HTR-8/SVneo (cell line): ENCODE data around the gene BCL6.

Experiments used
- DNase-seq: peaks from one replicate; pipeline ENCODE4 v3.0.0; 2011; ENCODE audit warnings: low spot score, mixed read lengths; ENCODE audit not compliant: insufficient read length
- FAIRE-seq: peaks from 2 replicates; lab custom pipeline; 2011; peaks lifted over from hg19 to GRCh38; lab: Jason Lieb, UNC

BCL6 gene

GRCh38 chr3:187740421-187741399, 4.6 kb downstream of the BCL6 start:
- DNase-seq (no peak), FAIRE-seq (no peak)

- no peak for FAIRE-seq
Measured at GRCh38 chr3:187739561-187740332, 5.5 kb downstream of the BCL6 start.

GRCh38 chr3:187739094-187739560, 6.1 kb downstream of the BCL6 start:
- FAIRE-seq, result no peak
- no peak for DNase-seq

More at GRCh38 chr3:187739561-187740332, 5.5 kb downstream of the BCL6 start:
- DNase-seq, result no peak

DNA sequence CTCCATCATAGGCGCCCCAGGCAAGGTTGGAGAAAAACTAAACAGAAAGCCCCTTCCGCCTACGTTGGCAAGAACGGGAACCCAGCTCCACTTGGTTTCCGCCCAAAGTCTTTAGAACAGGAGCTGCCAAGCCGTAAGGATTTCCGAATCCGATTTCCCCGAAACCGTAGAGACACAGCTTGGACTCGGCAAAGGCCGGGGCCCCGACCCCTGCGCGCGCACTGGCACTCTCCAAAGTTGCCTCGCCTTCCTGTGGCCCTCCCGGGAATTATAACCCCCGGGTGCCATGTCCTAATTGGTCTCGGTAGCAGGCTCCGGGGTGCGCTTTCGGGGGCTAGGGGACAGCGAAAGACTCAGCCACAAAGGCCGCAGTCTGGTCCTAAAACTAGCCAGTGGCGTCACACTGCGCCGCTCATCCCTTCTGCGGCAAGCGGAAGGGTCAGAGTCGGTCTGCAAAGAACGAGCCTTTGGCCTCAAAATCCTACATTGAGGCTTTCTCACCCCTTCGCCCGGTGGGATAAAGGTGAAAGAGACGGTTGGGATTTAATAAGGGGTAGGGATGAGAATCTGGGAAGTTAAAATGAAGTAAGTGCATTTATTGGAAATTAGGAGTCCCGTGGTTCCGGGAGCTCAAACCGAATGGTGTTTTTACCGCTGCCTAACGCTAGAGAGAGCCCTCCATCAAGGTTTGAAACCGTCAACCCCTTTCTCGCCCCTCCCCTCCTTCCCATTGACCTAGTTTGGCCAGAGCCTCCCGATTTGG, 6.8 kb downstream of the BCL6 start:
- peak; percentile 90 for DNase-seq
- FAIRE-seq, result no peak

GRCh38 chr3:187738071-187738330, 7.3 kb downstream of the BCL6 start:
- DNase-seq, result no peak
- no peak for FAIRE-seq

DNA sequence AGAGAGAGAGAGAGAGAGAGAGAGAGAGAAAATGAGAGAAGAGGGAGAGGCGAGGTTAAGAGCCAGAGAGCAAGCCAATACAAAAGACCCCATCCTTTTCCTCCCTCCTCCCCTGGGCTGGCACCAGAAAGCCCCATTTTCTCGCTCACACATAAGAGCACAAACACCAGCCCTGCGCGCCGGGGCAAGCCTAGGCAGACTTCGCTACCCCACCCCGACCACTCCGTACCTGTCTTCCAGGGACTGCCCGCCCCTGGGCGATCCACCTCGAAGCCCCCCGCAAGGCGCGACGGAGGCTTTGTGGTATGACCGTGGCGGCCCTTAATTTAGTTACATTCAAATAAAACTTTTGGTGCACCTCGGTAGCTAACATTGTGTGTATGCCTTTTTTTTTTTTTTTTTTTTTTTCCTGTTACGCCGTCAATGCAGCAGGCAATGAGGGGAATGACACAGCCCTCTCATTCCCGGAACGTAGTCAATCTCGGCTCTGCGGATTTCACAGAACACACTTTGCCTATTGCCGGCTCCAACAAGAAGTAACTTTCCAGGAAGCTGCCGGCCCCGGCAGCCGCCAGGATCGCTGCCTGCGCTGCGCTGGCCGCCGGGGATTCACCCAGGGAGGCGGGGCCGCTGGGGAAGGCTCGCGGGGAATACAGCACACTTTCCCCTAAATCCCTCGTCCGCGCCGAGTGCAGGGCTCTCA, 7.7 kb downstream of the BCL6 start:
- DNase-seq (no peak), FAIRE-seq (no peak)

DNA sequence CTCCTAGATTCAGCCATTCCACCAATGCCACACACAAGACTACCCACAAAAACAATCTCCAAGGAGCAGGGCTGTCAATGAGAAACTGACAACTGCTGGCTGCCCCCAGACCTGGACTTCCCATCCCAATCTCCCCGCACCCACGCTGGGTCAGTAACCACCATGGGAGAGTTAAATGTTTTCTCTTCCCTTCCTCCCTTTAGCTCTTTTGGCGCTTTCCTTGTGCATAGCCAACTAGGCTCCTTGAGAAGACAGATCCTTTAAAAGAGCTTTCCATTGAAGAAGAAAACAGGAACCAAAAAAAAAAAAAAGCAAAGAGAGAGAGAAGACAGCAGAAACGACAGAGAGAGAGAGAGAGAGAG, 8.3 kb downstream of the BCL6 start:
- no peak for FAIRE-seq
- no peak for DNase-seq

- DNase-seq (no peak), FAIRE-seq (no peak)
Measured at GRCh38 chr3:187736418-187736871, 8.8 kb downstream of the BCL6 start.

DNA sequence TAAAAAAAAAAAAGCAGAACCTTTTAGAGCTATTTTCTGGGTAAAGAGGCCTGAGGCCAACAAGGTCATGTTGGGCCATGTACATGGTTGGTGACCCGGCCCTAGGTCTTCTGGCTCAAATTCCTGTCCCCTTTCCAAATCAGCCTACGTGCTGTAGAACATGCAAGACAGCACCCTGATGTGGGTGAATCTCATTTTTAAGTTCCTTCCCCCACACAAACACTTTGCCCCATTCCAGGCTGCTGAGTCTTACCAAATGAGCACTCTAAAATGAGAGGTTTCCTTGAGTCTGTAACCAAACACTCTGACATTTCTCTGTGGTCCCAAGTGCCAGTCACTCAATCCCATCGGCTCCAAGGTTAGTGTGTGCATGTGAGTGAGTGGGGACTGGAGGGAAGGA, 9.4 kb downstream of the BCL6 start:
- FAIRE-seq (no peak), DNase-seq (no peak)

GRCh38 chr3:187735383-187735782, 9.9 kb downstream of the BCL6 start:
- DNase-seq, result no peak
- FAIRE-seq, result no peak

DNA sequence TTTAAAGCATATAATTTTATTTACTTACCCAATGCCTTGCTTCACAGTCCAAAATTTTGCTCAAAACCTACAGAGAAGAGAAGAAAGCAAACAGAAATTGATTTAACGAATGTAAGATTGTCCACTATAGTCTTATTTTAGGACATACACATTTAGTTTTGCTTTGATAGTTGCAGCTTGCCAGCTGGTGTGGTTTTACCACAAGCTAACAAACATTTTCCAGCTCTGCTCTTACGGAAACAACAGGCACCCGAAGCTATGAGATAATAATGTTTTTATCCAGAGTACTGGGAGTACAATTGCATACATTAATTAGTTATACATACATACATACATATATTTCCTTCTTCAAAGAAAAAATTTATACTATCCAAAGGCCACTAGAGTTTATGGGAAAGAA, 10.4 kb downstream of the BCL6 start:
- FAIRE-seq, result no peak
- no peak for DNase-seq

- no peak for FAIRE-seq
Measured at GRCh38 chr3:187733371-187733770, 11.9 kb downstream of the BCL6 start.

GRCh38 chr3:187729598-187729997, 15.7 kb downstream of the BCL6 start:
- DNase-seq (no peak), FAIRE-seq (no peak)

More at GRCh38 chr3:187733371-187733770, 11.9 kb downstream of the BCL6 start:
- DNase-seq, result no peak

DNA sequence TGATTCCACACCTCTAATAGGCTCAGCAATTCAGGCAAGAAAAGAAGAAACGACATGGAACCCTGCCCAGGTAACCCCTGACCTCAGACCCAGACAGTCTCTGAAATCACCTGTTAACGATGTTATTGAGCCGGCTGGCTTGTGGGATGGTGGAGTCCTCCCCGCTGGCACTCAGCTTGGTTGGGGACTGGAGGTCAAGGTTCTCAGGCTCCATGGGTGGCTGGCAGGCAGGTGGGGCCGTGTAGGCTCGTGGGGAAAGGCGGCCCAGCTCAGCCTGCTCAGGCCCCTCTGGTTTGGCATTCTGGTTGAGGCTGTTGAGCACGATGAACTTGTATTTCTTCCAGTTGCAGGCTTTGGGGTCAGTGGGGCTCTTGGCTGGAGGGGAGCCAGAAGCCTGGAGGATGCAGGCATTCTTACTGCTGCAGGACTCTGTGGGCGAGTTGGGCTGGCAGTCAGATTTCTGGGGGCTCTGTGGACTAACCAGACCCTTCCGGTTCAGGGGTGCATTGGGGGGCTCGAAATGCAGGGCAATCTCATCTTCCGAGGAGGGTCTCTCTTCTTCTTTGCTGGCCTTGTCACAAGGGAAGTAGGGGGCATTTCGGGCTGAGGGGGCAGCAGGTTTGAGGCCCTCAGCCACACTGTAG, 16.2 kb downstream of the BCL6 start:
- DNase-seq (no peak), FAIRE-seq (no peak)

DNA sequence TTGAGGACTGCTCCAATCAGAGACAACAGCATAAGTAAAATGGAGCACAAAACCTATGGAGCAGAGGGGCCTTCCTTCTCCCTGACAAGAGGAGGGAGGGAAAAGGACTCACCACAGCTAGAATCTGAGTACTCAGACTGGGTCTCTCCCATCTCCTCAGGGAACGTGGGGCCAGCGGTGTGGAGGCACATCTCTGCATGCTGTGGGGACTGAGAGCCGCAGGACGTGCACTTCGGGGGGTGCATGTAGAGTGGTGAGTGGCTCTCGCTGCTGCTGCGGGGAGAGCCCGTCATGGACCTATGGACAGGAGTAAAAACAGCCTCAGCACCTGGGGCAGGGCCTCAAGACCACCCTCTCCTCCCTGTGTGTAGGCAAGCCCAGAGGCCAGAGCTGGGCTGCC, 17.0 kb downstream of the BCL6 start:
- no peak for FAIRE-seq
- no peak for DNase-seq

- DNase-seq, result no peak
- no peak for FAIRE-seq
Measured at GRCh38 chr3:187726564-187726963, 18.7 kb downstream of the BCL6 start.

DNA sequence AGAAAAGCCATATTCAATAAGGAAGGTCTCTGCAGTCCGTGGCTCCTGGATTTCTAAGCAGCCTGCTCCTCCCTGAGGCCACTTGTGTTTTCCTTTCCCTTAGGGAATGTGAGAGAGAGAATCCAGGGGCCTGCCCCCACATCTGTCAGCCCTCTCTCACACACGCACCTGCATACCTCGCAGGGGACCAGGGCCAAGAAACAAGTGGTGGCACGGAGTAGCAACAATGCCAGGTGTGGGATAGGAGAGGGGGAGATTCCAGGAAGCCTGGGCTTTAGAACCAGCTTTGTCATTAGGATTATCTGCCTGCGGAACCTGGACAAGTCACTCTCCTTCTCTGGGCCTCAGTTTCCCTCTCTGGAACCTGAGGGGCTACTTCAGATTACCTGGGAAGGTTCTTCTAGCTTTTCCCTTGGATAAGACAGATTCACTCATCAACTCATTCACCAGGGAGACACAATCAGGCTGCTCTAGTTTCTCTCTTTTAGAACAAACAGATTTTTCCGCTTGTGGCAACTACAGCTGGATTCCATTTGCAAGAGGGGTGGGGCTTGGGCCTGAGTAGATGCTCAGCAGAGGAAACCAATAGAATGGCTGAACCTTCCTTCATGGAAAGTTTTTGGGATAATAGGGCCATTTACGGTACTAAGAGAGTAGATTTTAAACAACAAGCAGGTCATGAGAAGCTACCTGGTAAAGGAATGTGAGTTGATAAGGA, 19.5 kb downstream of the BCL6 start:
- DNase-seq (no peak), FAIRE-seq (no peak)

DNA sequence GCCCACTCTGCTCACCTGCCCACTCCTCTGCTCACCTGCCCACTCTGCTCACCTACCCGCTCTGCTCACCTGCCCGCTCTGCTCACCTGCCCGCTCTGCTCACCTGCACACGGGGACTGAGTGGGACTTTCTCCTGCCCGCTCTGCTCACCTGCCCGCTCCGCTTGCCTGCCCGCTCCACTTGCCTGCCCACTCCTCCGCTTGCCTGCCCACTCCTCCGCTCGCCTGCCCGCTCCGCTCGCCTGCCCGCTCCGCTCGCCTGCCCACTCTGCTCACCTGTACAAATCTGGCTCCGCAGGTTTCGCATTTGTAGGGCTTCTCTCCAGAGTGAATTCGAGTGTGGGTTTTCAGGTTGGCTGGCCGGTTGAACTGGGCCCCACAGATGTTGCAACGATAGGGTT, 20.0 kb downstream of the BCL6 start:
- DNase-seq (no peak), FAIRE-seq (no peak)

DNA sequence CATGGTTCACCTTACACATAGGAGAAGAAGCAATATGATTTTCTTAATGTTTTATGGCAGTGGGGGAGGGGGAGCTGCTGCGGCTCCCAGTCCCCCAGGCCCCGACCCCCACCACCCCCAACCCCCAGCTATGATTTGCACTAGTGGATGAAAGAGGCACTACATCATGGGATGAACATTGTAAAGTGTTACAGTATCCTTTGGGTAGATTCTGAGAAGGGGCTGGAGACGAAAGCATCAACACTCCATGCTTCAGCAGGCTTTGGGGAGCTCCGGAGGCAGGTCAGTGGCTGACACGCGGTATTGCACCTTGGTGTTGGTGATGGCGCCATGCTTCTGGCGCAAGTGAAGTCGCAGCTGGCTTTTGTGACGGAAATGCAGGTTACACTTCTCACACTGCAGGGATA, 23.1 kb downstream of the BCL6 start:
- DNase-seq (no peak), FAIRE-seq (no peak)
